A549 (cell line): ENCODE measurements around the gene FTH1. TPM values are rescaled to one million over a fixed set of nuclear protein-coding genes. Genes with fewer than 3 reads are reported as not detected.
A peak's percentile ranks its signal among the peaks of the same experiment; 100 is the strongest.

ENCODE experiments used
- ATAC-seq, 2 experiments: fragments of 200-7000 bp in 1 of 2; fragments of >200 bp in 1 of 2; cut with Nextera tagmentation in 1 of 2; cut with Tn5 transposase in 1 of 2; 3 replicates each; pipeline versions ENCODE4 v1.8.0 to v1.9.1; 2018 to 2020; ENCODE audit warnings: mild to moderate bottlenecking in 1 of 2, moderate library complexity in 1 of 2
- CTCF ChIA-PET: fragments of 300-600 bp; sonication (Branson Sonifier 250); formaldehyde crosslinking; extraction: SDS; loops from one replicate; lab custom pipeline; 2021; ENCODE audit warnings: antibody characterized with exemption, inconsistent platforms; lab: Yijun Ruan, JAX
- POLR2A ChIA-PET: fragments of 350-600 bp; formaldehyde crosslinking; extraction: SDS; loops from one replicate; lab custom pipeline; 2021; ENCODE audit warnings: antibody characterized with exemption, inconsistent platforms; lab: Yijun Ruan, JAX
- DNase-seq, 2 experiments: peaks; one replicate each; pipeline versions ENCODE4 v3.0.0 to v3.0.0-alpha.2; 2011 to 2016; ENCODE audit warnings: low read depth in 1 of 2, low spot score in 1 of 2
- FAIRE-seq: peaks from 2 replicates; lab custom pipeline; 2011; peaks lifted over from hg19 to GRCh38; lab: Jason Lieb, UNC
- H3K27ac ChIP-seq, 2 experiments: fragments of >200 bp; sonication (Bioruptor Twin); formaldehyde crosslinking; 3 replicates each; pipeline ENCODE4 v1.5.1; 2016 to 2017
- H3K4me1 ChIP-seq: fragments of >200 bp; sonication (Bioruptor Twin); formaldehyde crosslinking; 3 replicates; pipeline ENCODE4 v1.6.1; 2016
- H3K4me2 ChIP-seq: fragments of >200 bp; sonication (Bioruptor Twin); formaldehyde crosslinking; 3 replicates; pipeline ENCODE4 v1.6.1; 2016
- H3K4me3 ChIP-seq: fragments of >200 bp; sonication (Bioruptor Twin); formaldehyde crosslinking; 3 replicates; pipeline ENCODE4 v1.5.1; 2016
- H3K9me3 ChIP-seq: fragments of >200 bp; sonication (Bioruptor Twin); formaldehyde crosslinking; 3 replicates; pipeline ENCODE4 v1.6.1; 2016
- ATOH8 ChIP-seq: fragments of 250-450 bp; sonication (Bioruptor Pico); IDR thresholded peaks from 2 replicates; pipeline ENCODE4 v1.5.0; 2020; ENCODE audit warnings: low read depth, mild to moderate bottlenecking, moderate library complexity
- BCL3 ChIP-seq: fragments of >200 bp; sonication (Bioruptor Twin); formaldehyde crosslinking; IDR thresholded peaks from 3 replicates; pipeline ENCODE4 v1.6.1; 2016
- BHLHE40 ChIP-seq: IDR thresholded peaks from 2 replicates; pipeline ENCODE4 v1.6.1; 2012; ENCODE audit warnings: low read depth, low read length, inconsistent platforms
- CHD4 ChIP-seq: fragments of 200-600 bp; sonication (generic); IDR thresholded peaks from 2 replicates; pipeline ENCODE4 v1.6.1; 2016; ENCODE audit warnings: antibody characterized with exemption, mild to moderate bottlenecking, borderline replicate concordance
- EP300 ChIP-seq, 2 experiments: fragments of >200 bp; sonication (Bioruptor Twin); formaldehyde crosslinking; IDR thresholded peaks; 2 replicates in 1 of 2; 3 replicates in 1 of 2; pipeline ENCODE4 v1.6.1; 2016 to 2017
- FOSL2 ChIP-seq, 2 experiments: fragments of 450-650 bp in 1 of 2; fragments of >200 bp in 1 of 2; sonication (Bioruptor Twin) in 1 of 2; formaldehyde crosslinking; IDR thresholded peaks; 2 replicates each; pipeline versions ENCODE4 v1.5.0 to v1.6.1; 2016 to 2020; ENCODE audit warnings: mild to moderate bottlenecking in 1 of 2, moderate library complexity in 1 of 2
- FOXS1 ChIP-seq: fragments of 250-450 bp; sonication (Bioruptor Pico); IDR thresholded peaks from 2 replicates; pipeline ENCODE4 v1.5.0; 2020; ENCODE audit warnings: mild to moderate bottlenecking, moderate library complexity
- HDAC2 ChIP-seq: fragments of 200-600 bp; sonication (generic); IDR thresholded peaks from 2 replicates; pipeline ENCODE4 v1.6.1; 2016
- HMGXB4 ChIP-seq: fragments of 250-450 bp; sonication (Bioruptor Pico); IDR thresholded peaks from 2 replicates; pipeline ENCODE4 v1.5.0; 2021; ENCODE audit warnings: mild to moderate bottlenecking, moderate library complexity, borderline replicate concordance
- KDM1A ChIP-seq: fragments of 200-600 bp; sonication (generic); IDR thresholded peaks from 2 replicates; pipeline ENCODE4 v1.6.1; 2016; ENCODE audit warnings: low read depth, mild to moderate bottlenecking
- NR3C1 ChIP-seq: fragments of >200 bp; sonication (Bioruptor Twin); formaldehyde crosslinking; IDR thresholded peaks from 3 replicates; pipeline ENCODE4 v1.6.1; 2017
- POLR2A ChIP-seq: IDR thresholded peaks from 2 replicates; pipeline ENCODE4 v1.6.1; 2012; ENCODE audit warnings: mild to moderate bottlenecking, low read length
- POLR2AphosphoS2 ChIP-seq: conservative IDR thresholded peaks from 2 replicates; pipeline ENCODE4 v1.6.1; 2012; ENCODE audit warnings: low read length, improper control_type of control experiment, inconsistent platforms
- RARB ChIP-seq: fragments of 250-450 bp; sonication (Bioruptor Pico); IDR thresholded peaks from 2 replicates; pipeline ENCODE4 v1.8.0; 2021; ENCODE audit warnings: mild to moderate bottlenecking, moderate library complexity
- RFX5 ChIP-seq: fragments of 450-650 bp; IDR thresholded peaks from 2 replicates; pipeline ENCODE4 v1.7.1; 2014; ENCODE audit warnings: antibody characterized with exemption, mild to moderate bottlenecking, moderate library complexity
- RNF2 ChIP-seq: fragments of 200-600 bp; sonication (generic); IDR thresholded peaks from 2 replicates; pipeline ENCODE4 v1.6.1; 2016; ENCODE audit warnings: low read depth, mild to moderate bottlenecking, antibody characterized with exemption, moderate library complexity, borderline replicate concordance
- SREBF2 ChIP-seq: fragments of 450-650 bp; IDR thresholded peaks from 2 replicates; pipeline ENCODE4 v1.6.1; 2014; ENCODE audit warnings: mild to moderate bottlenecking, moderate library complexity
- USF2 ChIP-seq: fragments of 450-650 bp; IDR thresholded peaks from 2 replicates; pipeline ENCODE4 v1.6.1; 2014; ENCODE audit warnings: antibody characterized with exemption
- WGBS: methylation state at CpG from one replicate; pipeline ENCODE4 v1.1.6; 2017; ENCODE audit errors: missing lambda C conversion rate; 5-methylcytosine and 5-hydroxymethylcytosine counted together
- polyA plus RNA-seq, 4 experiments: library from polyadenylated mRNA; depleted of rRNA in 3 of 4; stranded (reverse); fragments of >200 nt; fragmentation: RNase III in 1 of 4; extraction: RNeasy Plus Mini Kit Qiagen cat#74134 plus additional on column Dnase treatment in 1 of 4; gene quantifications; 2 replicates in 3 of 4; 3 replicates in 1 of 4; pipeline ENCODE4 v1.2.3, GENCODE V29; 2011 to 2017

FTH1 gene
- polyA plus RNA-seq, 2 of the 4 experiments (the other 2 are of a cell fraction), result 2,791 to 13,747 TPM

- TF ChIP-seq USF2 (no peak), EP300 (IDR thresholded peaks at IDR 0.05) (peak in 1 of 2 experiments; percentile 10; a peak in 1 of 5 replicates), HMGXB4 (no peak), FOXS1 (CRISPR knock-in tag) (no peak), NR3C1 (no peak), POLR2AphosphoS2 (0 out of 2 replicates have a peak, but pooled peaks have one; percentile 10), POLR2A (no peak), SREBF2 (no peak), RFX5 (no peak), ATOH8 (CRISPR knock-in tag) (0 out of 2 replicates have a peak, but pooled peaks have one; percentile 23), BHLHE40 (no peak), BCL3 (no peak), HDAC2 (no peak), KDM1A (no peak), CHD4 (no peak), RARB (CRISPR knock-in tag) (peak; percentile 17; the same call in 1 of the 2 replicates)
Observed at GRCh38 chr11:61962213-61963015, 5.0 kb downstream of the FTH1 start (continued).

GRCh38 chr11:61961570-61962212 lies 5.7 kb downstream of the FTH1 start:
- POLR2A ChIA-PET, result interaction anchor here (0.8 to 4.6 kb wide), 13 partner anchors 10 to 165 kb away, joined by 3 to 66 read pairs (median 5); partner anchors contain the start of genes BEST1 and FADS3

More at GRCh38 chr11:61961570-61962212, 5.7 kb downstream of the FTH1 start:
- TF ChIP-seq POLR2AphosphoS2, result peak; percentile 17; the same call in 1 of the 2 replicates
- TF ChIP-seq ATOH8 (CRISPR knock-in tag), result peak; percentile 7; the same call in 1 of the 2 replicates
- no peak for TF ChIP-seq FOSL2 (IDR thresholded peaks at IDR 0.05)
- 0 out of 2 replicates have a peak, but pooled peaks have one; percentile 11 for TF ChIP-seq FOSL2 (CRISPR knock-in tag; IDR thresholded peaks at IDR 0.05)
- no peak for TF ChIP-seq RNF2
- CTCF ChIA-PET, result interaction anchor here (0.8 to 8.0 kb wide), 9 partner anchors 11 to 147 kb away, joined by 3 to 101 read pairs (median 7); partner anchors contain the start of gene BEST1
- Histone ChIP-seq H3K4me1 (peaks cover 48% of the 10 kb centered on the region), H3K9me3 (no peaks in the 10 kb centered on the region), H3K4me3 (no peak overlapping the region), H3K27ac (peak overlapping the region; percentile 97 to 99), H3K4me2 (peak overlapping the region; percentile 49)
- peak; percentile 41 to 72 for DNase-seq
- ATAC-seq, result peak; percentile 21 to 54
- no peak for FAIRE-seq
- 81% methylated on average over 8 of the region's 8 CpGs for WGBS
